ENCODE measurements around the gene SLC24A3.

SLC24A3 gene

GRCh38 chr20:19212469-19212815 lies at the start of gene SLC24A3:
SLC24A3 (plus strand) TSS chr20:19212642.
- TF ChIP-seq CTCF (conservative IDR thresholded peaks at IDR 0.05; ENCODE audit: low read length): no peak
- DNase-seq (ENCODE audit: low read depth): no peak
- peak within 1 kb of the TSS; percentile 33; the same call in 1 of the 2 replicates for H3K4me3 ChIP-seq (ENCODE audit: low read length)

GRCh38 chr20:19170148-19170547 lies 42.3 kb upstream of the SLC24A3 start:
- no peak for DNase-seq (ENCODE audit: low read depth)
- TF ChIP-seq CTCF (conservative IDR thresholded peaks at IDR 0.05; ENCODE audit: low read length): no peak
- H3K4me3 ChIP-seq (ENCODE audit: low read length): no peak overlapping the region

- no peak for DNase-seq (ENCODE audit: low read depth)
- H3K4me3 ChIP-seq (ENCODE audit: low read length): no peak overlapping the region
- TF ChIP-seq CTCF (conservative IDR thresholded peaks at IDR 0.05; ENCODE audit: low read length): no peak
Observed at GRCh38 chr20:19172637-19173036, 39.8 kb upstream of the SLC24A3 start.

GRCh38 chr20:19176470-19177052 lies 35.9 kb upstream of the SLC24A3 start:
- TF ChIP-seq CTCF (conservative IDR thresholded peaks at IDR 0.05; ENCODE audit: low read length): no peak
- DNase-seq (ENCODE audit: low read depth): no peak
- no peak overlapping the region for H3K4me3 ChIP-seq (ENCODE audit: low read length)

GRCh38 chr20:19181552-19181951 lies 30.9 kb upstream of the SLC24A3 start:
- no peak overlapping the region for H3K4me3 ChIP-seq (ENCODE audit: low read length)
- TF ChIP-seq CTCF (conservative IDR thresholded peaks at IDR 0.05; ENCODE audit: low read length): no peak
- DNase-seq (ENCODE audit: low read depth): no peak

GRCh38 chr20:19185083-19185482 lies 27.4 kb upstream of the SLC24A3 start:
- TF ChIP-seq CTCF (conservative IDR thresholded peaks at IDR 0.05; ENCODE audit: low read length): no peak; the same call in 1 of the 2 replicates

GRCh38 chr20:19193349-19193748 lies 19.1 kb upstream of the SLC24A3 start:
- no peak overlapping the region for H3K4me3 ChIP-seq (ENCODE audit: low read length)
- TF ChIP-seq CTCF (conservative IDR thresholded peaks at IDR 0.05; ENCODE audit: low read length): no peak
- no peak for DNase-seq (ENCODE audit: low read depth)

More at GRCh38 chr20:19185083-19185482, 27.4 kb upstream of the SLC24A3 start:
- no peak for DNase-seq (ENCODE audit: low read depth)
- H3K4me3 ChIP-seq (ENCODE audit: low read length): no peak overlapping the region

All from AG10803 (cell line).